PC-9 (cell line): ENCODE data around the gene SNRNP35. TPM values are rescaled to one million over a fixed set of nuclear protein-coding genes. Genes with fewer than 3 reads are reported as not detected.
"Not testable (repeated sequence)": the region's sequence is repeated elsewhere in the genome, so short reads cannot be mapped to it uniquely, and the experiment has no call there.

Source experiments
- BruUV-seq: library from RNA; stranded (reverse); fragments of 400-500 nt; replicated peaks from 2 replicates; lab custom pipeline; 2021; lab: Mats Ljungman, UMichigan
- CTCF ChIA-PET: fragments of 300-600 bp; sonication (Branson Sonifier 250); formaldehyde crosslinking; loops from one replicate; lab custom pipeline; 2022; ENCODE audit warnings: antibody characterized with exemption; lab: Charles Lee
- POLR2A ChIA-PET: fragments of 300-600 bp; sonication (Branson Sonifier 250); formaldehyde crosslinking; loops from one replicate; lab custom pipeline; 2022; ENCODE audit warnings: antibody characterized with exemption; ENCODE audit not compliant: unreplicated experiment; lab: Charles Lee
- DNase-seq, 2 experiments: peaks; one replicate each; pipeline versions ENCODE4 v3.0.0 to v3.0.0-alpha.2; 2015 to 2022; ENCODE audit warnings: mixed read lengths in 1 of 2
- H2AFZ ChIP-seq: fragments of 200-600 bp; sonication (generic); 2 replicates; pipeline ENCODE4 v1.8.1; 2017; ENCODE audit warnings: antibody characterized with exemption
- H3F3A ChIP-seq: fragments of 200-600 bp; sonication (generic); 2 replicates; pipeline ENCODE4 v1.8.1; 2017; ENCODE audit warnings: antibody characterized with exemption, mild to moderate bottlenecking, low read depth; ENCODE audit not compliant: insufficient read depth
- H3K27ac ChIP-seq: fragments of 200-600 bp; sonication (generic); 2 replicates; pipeline ENCODE4 v1.6.1; 2016; ENCODE audit warnings: mixed run types
- H3K27me3 ChIP-seq: fragments of 200-600 bp; sonication (generic); 2 replicates; pipeline ENCODE4 v1.6.1; 2016; ENCODE audit warnings: low read depth, mixed run types; ENCODE audit not compliant: insufficient read depth
- H3K36me3 ChIP-seq: fragments of 200-600 bp; sonication (generic); 2 replicates; pipeline ENCODE4 v1.6.1; 2016; ENCODE audit warnings: low read depth, mixed run types
- H3K4me1 ChIP-seq: fragments of 200-600 bp; sonication (generic); replicated peaks from 2 replicates; pipeline ENCODE4 v1.6.1; 2016; ENCODE audit warnings: mixed run types; ENCODE audit not compliant: insufficient read depth
- H3K4me2 ChIP-seq: fragments of 200-600 bp; sonication (generic); 2 replicates; pipeline ENCODE4 v1.6.1; 2017; ENCODE audit warnings: mixed run types
- H3K4me3 ChIP-seq: fragments of 200-600 bp; sonication (generic); 2 replicates; pipeline ENCODE4 v1.6.1; 2016; ENCODE audit warnings: mixed run types
- H3K79me2 ChIP-seq: fragments of 200-600 bp; sonication (generic); 2 replicates; pipeline ENCODE4 v1.6.1; 2017; ENCODE audit warnings: low read depth, mixed run types
- H3K9me2 ChIP-seq: fragments of 200-600 bp; sonication (generic); 2 replicates; pipeline ENCODE4 v1.8.1; 2017; ENCODE audit warnings: mild to moderate bottlenecking; ENCODE audit not compliant: insufficient read depth
- H3K9me3 ChIP-seq: fragments of 200-600 bp; sonication (generic); 2 replicates; pipeline ENCODE4 v1.8.1; 2016; ENCODE audit warnings: low read depth; ENCODE audit not compliant: insufficient read depth
- H4K20me1 ChIP-seq: fragments of 200-600 bp; sonication (generic); 2 replicates; pipeline ENCODE4 v1.8.1; 2017; ENCODE audit not compliant: insufficient read depth
- EZH2 ChIP-seq: fragments of 200-600 bp; sonication (generic); IDR thresholded peaks from 2 replicates; pipeline ENCODE4 v1.8.0; 2017; ENCODE audit warnings: antibody characterized with exemption, low read depth
- intact Hi-C: fragments of 100-400 bp; cut with micrococcal nuclease; formaldehyde crosslinking; loops from one replicate; pipeline ENCODE4 v1.10.0; 2022; ENCODE audit not compliant: unreplicated experiment
- total RNA-seq: library from RNA; stranded (reverse); gene quantifications from 2 replicates; pipeline ENCODE4 v1.2.3, GENCODE V29; 2021
- TF ChIP-seq, protein P1 (sequence below): fragments of 200-600 bp; sonication (generic); conservative IDR thresholded peaks from 2 replicates; pipeline ENCODE4 v1.6.1; 2017; ENCODE audit warnings: mixed run types, antibody characterized with exemption, mild to moderate bottlenecking, moderate library complexity

The SNRNP35 gene
- total RNA-seq, 1 experiment from 2014 or later, result 24.3 TPM

DNA sequence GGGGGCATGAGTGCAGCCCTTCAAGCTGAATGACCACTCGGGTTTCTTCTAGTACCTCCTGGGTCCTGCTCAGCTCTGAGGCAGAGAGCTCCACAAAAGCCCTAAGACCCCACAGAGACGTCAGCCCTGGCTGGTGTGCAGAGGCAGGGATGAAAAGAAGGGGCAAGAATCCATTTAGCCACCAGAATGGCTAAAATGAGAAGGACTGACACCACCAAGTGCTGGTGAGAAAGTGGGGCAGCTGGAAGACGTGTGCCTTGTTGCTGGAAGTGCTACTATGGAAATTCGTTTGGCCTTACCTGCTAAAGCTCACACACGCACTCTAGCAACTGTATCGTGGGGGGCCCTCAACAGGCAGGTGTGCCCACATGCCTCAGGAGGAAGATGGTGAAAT is 48.9 kb downstream of the SNRNP35 start:
- POLR2A ChIA-PET, result no interaction called here
- intact Hi-C loops, result no loop called here
- no TSS peak for BruUV-seq

DNA sequence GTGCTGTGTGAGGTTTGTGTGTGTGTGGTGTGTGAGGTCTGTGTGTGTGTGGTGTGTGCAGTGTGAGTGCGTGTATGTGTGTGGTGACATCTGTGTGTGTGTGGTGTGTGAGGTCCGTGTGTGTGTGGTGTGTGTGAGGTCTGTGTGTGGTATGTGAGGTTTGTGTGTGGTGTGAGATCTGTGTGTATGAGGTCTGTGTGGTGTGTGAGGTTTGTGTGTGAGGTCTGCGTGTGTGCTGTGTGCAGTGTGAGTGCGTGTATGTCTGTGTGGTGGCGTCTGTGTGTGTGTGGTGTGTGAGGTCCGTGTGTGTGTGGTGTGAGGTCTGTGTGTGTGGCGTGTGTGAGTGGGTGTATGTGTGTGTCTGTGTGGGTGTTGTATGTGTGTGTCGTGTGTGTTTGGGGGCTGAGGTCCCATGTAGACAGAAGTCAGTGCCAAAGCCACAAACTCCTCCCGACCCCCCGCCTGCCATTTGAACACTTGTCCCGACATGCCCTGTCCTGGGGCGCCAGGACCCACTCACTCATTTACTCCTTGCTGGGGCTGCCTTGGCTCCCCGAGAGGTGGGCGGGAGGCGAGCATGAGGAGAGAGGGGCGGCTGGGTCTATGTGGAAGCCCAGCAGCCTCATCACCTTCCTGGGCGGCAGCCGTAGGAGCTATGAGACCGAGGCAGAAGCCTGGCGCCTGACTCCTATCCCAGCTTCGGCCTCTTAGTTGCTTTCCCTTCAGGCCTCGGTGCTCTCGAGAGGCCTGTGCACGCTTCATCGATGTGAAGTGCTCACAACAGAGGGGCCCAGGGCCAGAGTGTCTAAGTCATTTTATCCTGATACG is 55.1 kb downstream of the SNRNP35 start:
- H2AFZ ChIP-seq, result no peak overlapping the region
- DNase-seq, result no peak
- ChIA-PET POLR2A (no interaction called here), CTCF (no interaction called here)
- intact Hi-C loops, result no loop called here
- H3K4me2 ChIP-seq, result no peak overlapping the region
- H3F3A ChIP-seq, result peaks cover 18% of the 10 kb centered on the region
- H3K9me3 ChIP-seq, result no peaks in the 10 kb centered on the region
- peaks cover 6% of the 10 kb centered on the region; the same call in 1 of the 2 replicates for H3K36me3 ChIP-seq
- no peaks in the 10 kb centered on the region for H3K27me3 ChIP-seq
- H3K4me1 ChIP-seq, result peaks cover 9% of the 10 kb centered on the region
- no TSS peak for BruUV-seq
- no peak for TF ChIP-seq EZH2
- TF ChIP-seq, protein P1, sequence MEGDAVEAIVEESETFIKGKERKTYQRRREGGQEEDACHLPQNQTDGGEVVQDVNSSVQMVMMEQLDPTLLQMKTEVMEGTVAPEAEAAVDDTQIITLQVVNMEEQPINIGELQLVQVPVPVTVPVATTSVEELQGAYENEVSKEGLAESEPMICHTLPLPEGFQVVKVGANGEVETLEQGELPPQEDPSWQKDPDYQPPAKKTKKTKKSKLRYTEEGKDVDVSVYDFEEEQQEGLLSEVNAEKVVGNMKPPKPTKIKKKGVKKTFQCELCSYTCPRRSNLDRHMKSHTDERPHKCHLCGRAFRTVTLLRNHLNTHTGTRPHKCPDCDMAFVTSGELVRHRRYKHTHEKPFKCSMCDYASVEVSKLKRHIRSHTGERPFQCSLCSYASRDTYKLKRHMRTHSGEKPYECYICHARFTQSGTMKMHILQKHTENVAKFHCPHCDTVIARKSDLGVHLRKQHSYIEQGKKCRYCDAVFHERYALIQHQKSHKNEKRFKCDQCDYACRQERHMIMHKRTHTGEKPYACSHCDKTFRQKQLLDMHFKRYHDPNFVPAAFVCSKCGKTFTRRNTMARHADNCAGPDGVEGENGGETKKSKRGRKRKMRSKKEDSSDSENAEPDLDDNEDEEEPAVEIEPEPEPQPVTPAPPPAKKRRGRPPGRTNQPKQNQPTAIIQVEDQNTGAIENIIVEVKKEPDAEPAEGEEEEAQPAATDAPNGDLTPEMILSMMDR, result no peak
- H3K9me2 ChIP-seq, result no peaks in the 10 kb centered on the region
- no peaks in the 10 kb centered on the region for H4K20me1 ChIP-seq
- H3K4me3 ChIP-seq, result no peak overlapping the region
- H3K27ac ChIP-seq, result no peak overlapping the region
- no peaks in the 10 kb centered on the region for H3K79me2 ChIP-seq

More for the DNA sequence above, 48.9 kb downstream of the SNRNP35 start:
- Histone ChIP-seq H3F3A (peaks cover 16% of the 10 kb centered on the region), H3K4me1 (peaks cover 10% of the 10 kb centered on the region), H2AFZ (no peak overlapping the region), H3K79me2 (no peaks in the 10 kb centered on the region), H3K9me3 (no peaks in the 10 kb centered on the region), H3K27me3 (no peaks in the 10 kb centered on the region), H3K4me3 (no peak overlapping the region), H3K9me2 (no peaks in the 10 kb centered on the region), H4K20me1 (no peaks in the 10 kb centered on the region), H3K4me2 (no peak overlapping the region), H3K36me3 (no peaks in the 10 kb centered on the region), H3K27ac (no peak overlapping the region)
- no peak for DNase-seq
- CTCF ChIA-PET, result no interaction called here
- TF ChIP-seq, protein P1, result no peak
- no peak for TF ChIP-seq EZH2

DNA sequence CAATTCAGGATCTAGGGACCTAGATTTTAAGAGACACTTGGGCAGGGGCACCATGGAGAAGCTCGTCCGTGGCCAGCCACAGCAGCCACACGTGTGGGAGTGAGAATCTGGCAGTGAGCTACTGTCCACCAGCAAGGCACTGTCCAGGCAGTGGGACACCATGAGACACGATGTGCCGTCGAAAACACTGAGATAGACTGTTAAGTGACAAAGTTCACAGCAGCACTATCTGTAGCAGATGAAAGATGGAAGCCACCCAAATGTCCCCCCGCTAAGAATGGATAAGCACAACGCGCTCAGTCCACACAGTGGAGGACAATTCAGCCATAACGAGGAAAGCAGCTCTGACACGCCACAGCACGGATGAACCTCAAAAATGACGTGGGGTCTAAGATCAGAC is 55.9 kb downstream of the SNRNP35 start:
- no peak overlapping the region for H3K4me2 ChIP-seq
- BruUV-seq, result no TSS peak
- no peaks in the 10 kb centered on the region for H3K9me3 ChIP-seq
- H3K27ac ChIP-seq, result no peak overlapping the region
- no peak overlapping the region for H3K4me3 ChIP-seq
- ChIA-PET CTCF (no interaction called here), POLR2A (no interaction called here)
- H3K9me2 ChIP-seq, result no peaks in the 10 kb centered on the region
- DNase-seq, result no peak
- H4K20me1 ChIP-seq, result no peaks in the 10 kb centered on the region
- H3K79me2 ChIP-seq, result no peaks in the 10 kb centered on the region
- TF ChIP-seq, protein P1, result no peak
- no peak for TF ChIP-seq EZH2
- H3K4me1 ChIP-seq, result peaks cover 10% of the 10 kb centered on the region
- no peak overlapping the region for H2AFZ ChIP-seq
- intact Hi-C loops, result no loop called here
- H3F3A ChIP-seq, result peaks cover 21% of the 10 kb centered on the region; the same call in 1 of the 2 replicates
- peaks cover 7% of the 10 kb centered on the region; the same call in 1 of the 2 replicates for H3K36me3 ChIP-seq
- H3K27me3 ChIP-seq, result no peaks in the 10 kb centered on the region

DNA sequence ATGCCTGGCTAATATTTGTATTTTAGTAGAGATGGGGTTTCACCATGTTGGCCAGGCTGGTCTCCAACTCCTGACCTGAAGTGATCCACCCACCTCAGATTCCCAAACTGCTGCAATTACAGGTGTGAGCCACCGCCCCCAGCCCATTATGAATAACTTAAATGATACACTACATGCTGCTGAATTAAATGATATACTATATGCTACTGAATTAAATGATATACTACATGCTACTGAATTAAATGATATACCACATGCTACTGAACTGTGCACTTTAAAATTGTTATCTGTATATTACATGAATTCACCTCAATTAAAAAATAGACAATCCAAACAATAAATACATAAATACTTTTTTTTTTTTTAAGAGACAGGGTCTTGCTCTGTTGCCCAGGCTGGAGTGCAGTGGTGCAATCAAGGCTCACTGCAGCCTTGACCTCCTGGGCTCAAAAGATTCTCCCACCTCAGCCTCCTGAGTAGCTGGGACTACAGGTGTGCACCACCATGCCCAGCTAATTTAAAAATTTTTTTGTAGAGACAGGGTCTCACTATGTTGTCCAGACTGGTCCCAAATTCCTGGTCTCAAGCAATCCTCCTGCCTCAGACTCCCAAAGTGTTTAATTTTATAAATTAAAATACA is 56.8 kb downstream of the SNRNP35 start:
- H3K36me3 ChIP-seq, DNase-seq, H3K27me3 ChIP-seq, POLR2A ChIA-PET, intact Hi-C loops, H3K79me2 ChIP-seq, H3K4me2 ChIP-seq, H3K9me2 ChIP-seq, H3K9me3 ChIP-seq, BruUV-seq, H3K4me3 ChIP-seq, CTCF ChIA-PET, H3K27ac ChIP-seq, H4K20me1 ChIP-seq, H2AFZ ChIP-seq: not testable (repeated sequence)
- Histone ChIP-seq H3K4me1 (peaks cover 15% of the 10 kb centered on the region), H3F3A (peaks cover 22% of the 10 kb centered on the region; the same call in 1 of the 2 replicates)
